ENCODE data around the gene EFCAB11. TPM values are rescaled to one million over a fixed set of nuclear protein-coding genes. Genes with fewer than 3 reads are reported as not detected.

The EFCAB11 gene
- total and polyA plus RNA-seq, 9 of the 15 experiments (the other 6 are each of a cell fraction or from before 2014, with no cell fraction given), result 13.4 to 37.9 (median 17.4) TPM

GRCh38 chr14:89861630-89862029 lies 92.9 kb downstream of the EFCAB11 start:
- no peaks in the 10 kb centered on the region for H3K79me2 ChIP-seq (ENCODE audit: control insufficient read depth, insufficient read depth, low read length)

GRCh38 chr14:89858089-89858488 lies 96.4 kb downstream of the EFCAB11 start:
- Histone ChIP-seq H3K9me1 (ENCODE audit: control insufficient read depth, insufficient read depth, low read length) (no peaks in the 10 kb centered on the region), H3K27me3 (ENCODE audit: control insufficient read depth in 2 of 2, insufficient read depth in 2 of 2, low read length in 2 of 2) (no peaks in the 10 kb centered on the region), H4K20me1 (replicated peaks; ENCODE audit: control insufficient read depth, insufficient read depth, low read length) (no peaks in the 10 kb centered on the region), H3K4me2 (ENCODE audit: insufficient read depth, low read length) (no peak overlapping the region), H2AFZ (ENCODE audit: low read depth, low read length) (no peak overlapping the region), H3K27ac (ENCODE audit: extremely low read depth, low read depth, low read length) (no peak overlapping the region), H3K9me3 (replicated peaks; ENCODE audit: control insufficient read depth, insufficient read depth, low read depth, low read length) (no peaks in the 10 kb centered on the region), H3K36me3 (ENCODE audit: control insufficient read depth, insufficient read depth, low read length) (no peaks in the 10 kb centered on the region), H3K4me1 (replicated peaks in 1 of 2; ENCODE audit: control insufficient read depth in 2 of 2, insufficient read depth in 2 of 2, low read length in 2 of 2) (no peaks in the 10 kb centered on the region), H3K9ac (ENCODE audit: insufficient read depth in 1 of 2, low read depth in 2 of 2, low read length in 2 of 2) (no peak overlapping the region), H3K4me3 (no peak overlapping the region), H3K79me2 (ENCODE audit: control insufficient read depth, insufficient read depth, low read length) (no peaks in the 10 kb centered on the region)
- ATAC-seq, result no peak
- intact Hi-C loops (cut with micrococcal nuclease), result no loop called here
- ChIA-PET POLR2A (interaction anchor here (0.6 kb wide), 1 partner anchor 82 kb away, joined by 6 read pairs; no protein-coding TSS in a partner anchor), CTCF (ENCODE audit: low intra/inter-chr PET ratio) (no interaction called here)
- BruUV-seq (replicated peaks), result no TSS peak
- no peak for FAIRE-seq
- no peak for DNase-seq (ENCODE audit: extremely low read depth in 1 of 4, low spot score in 3 of 4)
- 0% methylated on average over 4 of the region's 4 CpGs for WGBS (ENCODE audit: insufficient coverage, low coverage, missing lambda C conversion rate)
- in situ Hi-C loops (cut with MboI), result no loop called here
- TF ChIP-seq BCLAF1 (IDR thresholded peaks at IDR 0.05; ENCODE audit: borderline replicate concordance in 1 of 2, control insufficient read depth in 1 of 2, low read depth in 2 of 2, low read length in 1 of 2) (no peak), DEAF1 (CRISPR knock-in tag; IDR thresholded peaks at IDR 0.05) (no peak), CBX5 (IDR thresholded peaks at IDR 0.05; ENCODE audit: borderline replicate concordance, low read depth) (no peak), ZNF445 (CRISPR knock-in tag; IDR thresholded peaks at IDR 0.05; ENCODE audit: low read depth) (no peak), SIN3A (IDR thresholded peaks at IDR 0.05; ENCODE audit: borderline replicate concordance in 2 of 2, control insufficient read depth in 1 of 2, low read depth in 2 of 2, low read length in 2 of 2) (no peak)

More at GRCh38 chr14:89861630-89862029, 92.9 kb downstream of the EFCAB11 start:
- ChIA-PET CTCF (ENCODE audit: low intra/inter-chr PET ratio) (no interaction called here), POLR2A (no interaction called here)
- Histone ChIP-seq H3K9ac (ENCODE audit: insufficient read depth in 1 of 2, low read depth in 2 of 2, low read length in 2 of 2) (no peak overlapping the region), H2AFZ (ENCODE audit: low read depth, low read length) (no peak overlapping the region), H4K20me1 (replicated peaks; ENCODE audit: control insufficient read depth, insufficient read depth, low read length) (no peaks in the 10 kb centered on the region; the same call in 1 of the 2 replicates), H3K9me1 (ENCODE audit: control insufficient read depth, insufficient read depth, low read length) (no peaks in the 10 kb centered on the region), H3K36me3 (ENCODE audit: control insufficient read depth, insufficient read depth, low read length) (no peaks in the 10 kb centered on the region), H3K27me3 (ENCODE audit: control insufficient read depth in 2 of 2, insufficient read depth in 2 of 2, low read length in 2 of 2) (no peaks in the 10 kb centered on the region), H3K9me3 (replicated peaks; ENCODE audit: control insufficient read depth, insufficient read depth, low read depth, low read length) (no peaks in the 10 kb centered on the region), H3K4me3 (no peak overlapping the region), H3K4me2 (ENCODE audit: insufficient read depth, low read length) (no peak overlapping the region), H3K4me1 (replicated peaks in 1 of 2; ENCODE audit: control insufficient read depth in 2 of 2, insufficient read depth in 2 of 2, low read length in 2 of 2) (no peaks in the 10 kb centered on the region; a peak in 1 of 5 replicates), H3K27ac (ENCODE audit: extremely low read depth, low read depth, low read length) (no peak overlapping the region)
- BruUV-seq (replicated peaks), result no TSS peak
- no peak for ATAC-seq
- no peak for DNase-seq (ENCODE audit: extremely low read depth in 1 of 4, low spot score in 3 of 4)
- TF ChIP-seq IFI16 (CRISPR knock-in tag; IDR thresholded peaks at IDR 0.05), result no peak
- no peak for TF ChIP-seq ZNF740 (CRISPR knock-in tag; IDR thresholded peaks at IDR 0.05)
- no peak for TF ChIP-seq ZNF740 (tag; IDR thresholded peaks at IDR 0.05)
- TF ChIP-seq ZNF212 (CRISPR knock-in tag; IDR thresholded peaks at IDR 0.05), result no peak
- TF ChIP-seq TBP (optimal IDR thresholded peaks at IDR 0.05; ENCODE audit: low read depth, low read length), result no peak
- TF ChIP-seq ZNF41 (CRISPR knock-in tag; conservative IDR thresholded peaks at IDR 0.05), result no peak
- TF ChIP-seq FOXJ3 (CRISPR knock-in tag; IDR thresholded peaks at IDR 0.05), result no peak
- TF ChIP-seq PHF8 (IDR thresholded peaks at IDR 0.05; ENCODE audit: borderline replicate concordance, low read length), result no peak
- TF ChIP-seq RBM17 (IDR thresholded peaks at IDR 0.05; ENCODE audit: borderline replicate concordance, low read depth, low read length), result no peak
- in situ Hi-C loops (cut with MboI) (no loop called here), intact Hi-C loops (cut with micrococcal nuclease) (no loop called here)
- FAIRE-seq, result no peak
